Epithelial cell of prostate (primary cell): ENCODE data around the gene KIAA1549.

Experiments used
- DNase-seq: peaks from one replicate; pipeline ENCODE4 v3.0.0-alpha.2; 2011; ENCODE audit warnings: low read depth, low spot score
- H3K27ac ChIP-seq: fragments of 450-650 bp; 2 replicates; pipeline ENCODE4 v1.5.1; 2017; ENCODE audit warnings: mild to moderate bottlenecking

Gene KIAA1549

DNA sequence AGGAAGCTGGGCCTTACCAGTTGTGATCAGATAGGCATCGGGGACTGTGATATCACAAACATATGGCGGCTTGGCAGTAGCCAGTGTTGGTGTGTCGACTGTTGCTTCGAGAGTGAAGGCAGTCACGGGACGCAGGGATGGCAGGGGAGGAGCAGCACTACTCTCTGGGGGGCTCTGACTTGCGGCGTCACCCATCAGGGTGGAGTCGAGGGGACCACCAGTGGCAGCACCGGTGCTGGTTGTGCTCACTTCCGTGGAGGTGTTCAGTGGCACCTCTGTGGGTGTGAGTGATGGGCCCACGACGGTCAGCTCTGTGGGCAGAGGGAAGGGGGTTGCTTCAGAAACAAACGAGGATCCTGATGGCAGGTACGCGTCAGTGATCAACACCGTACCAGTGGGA, 64.5 kb downstream of the KIAA1549 start:
- DNase-seq, result no peak

DNA sequence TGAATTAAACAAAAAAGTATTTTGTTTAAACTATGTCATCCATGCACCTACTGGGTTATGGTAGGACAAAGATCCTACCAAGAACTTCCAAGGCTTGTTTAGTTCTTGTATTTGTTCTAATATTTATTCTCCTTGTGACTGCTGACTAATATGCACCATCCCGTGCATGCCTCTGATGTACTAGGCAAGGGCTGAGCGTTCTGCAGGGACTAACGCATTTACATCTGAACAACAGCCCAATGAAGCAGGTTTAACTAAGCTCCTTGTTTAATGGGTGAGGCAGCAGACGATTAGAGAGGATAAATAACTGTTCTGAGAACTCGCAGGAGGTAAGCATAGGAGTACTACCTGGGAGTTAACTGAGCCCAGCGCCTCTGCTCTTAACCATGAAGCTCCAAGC, 64.9 kb downstream of the KIAA1549 start:
- no peak overlapping the region for H3K27ac ChIP-seq
- DNase-seq, result no peak

More for the DNA sequence above, 64.5 kb downstream of the KIAA1549 start:
- no peak overlapping the region for H3K27ac ChIP-seq

DNA sequence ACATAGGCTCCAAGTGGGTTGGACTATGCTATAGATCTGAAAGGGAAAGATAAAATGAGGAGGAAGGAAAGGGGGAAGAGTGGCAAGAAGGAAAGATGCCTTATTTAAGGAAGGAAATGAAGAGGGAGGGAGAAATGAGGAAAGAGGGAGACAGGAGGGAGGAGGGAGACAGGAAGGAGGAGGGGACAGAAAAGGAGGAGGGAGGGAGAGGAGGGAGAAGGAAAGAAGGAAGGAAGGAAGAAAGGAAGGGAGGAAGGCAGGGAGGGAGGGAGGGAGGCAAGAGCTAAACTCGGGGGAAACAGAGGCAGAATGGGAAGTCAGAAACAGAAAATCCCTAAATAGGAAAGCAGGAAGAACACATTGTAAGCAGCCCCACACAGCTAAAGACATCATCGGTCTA, 67.4 kb downstream of the KIAA1549 start:
- no peak for DNase-seq

DNA sequence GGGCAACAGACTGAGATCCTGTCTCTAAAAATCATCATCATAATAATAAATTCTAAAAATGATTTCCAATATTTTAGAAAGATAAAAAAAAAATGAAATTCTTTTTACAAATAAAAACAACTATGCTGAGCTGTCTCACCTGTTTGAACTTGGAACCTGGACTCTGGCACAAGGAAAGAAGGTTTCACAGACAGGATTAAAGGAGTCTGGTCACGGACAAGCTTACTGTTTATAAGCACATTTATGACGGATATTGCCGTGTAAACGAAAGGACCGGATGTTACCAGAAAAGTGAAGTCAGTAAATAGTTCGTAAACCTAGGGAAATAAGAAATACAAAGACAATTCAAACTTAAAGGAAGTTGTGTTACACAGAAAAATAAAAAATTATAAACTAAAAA, 70.2 kb downstream of the KIAA1549 start:
- DNase-seq, result no peak
- H3K27ac ChIP-seq, result no peak overlapping the region

More for the DNA sequence above, 67.4 kb downstream of the KIAA1549 start:
- H3K27ac ChIP-seq, result no peak overlapping the region

DNA sequence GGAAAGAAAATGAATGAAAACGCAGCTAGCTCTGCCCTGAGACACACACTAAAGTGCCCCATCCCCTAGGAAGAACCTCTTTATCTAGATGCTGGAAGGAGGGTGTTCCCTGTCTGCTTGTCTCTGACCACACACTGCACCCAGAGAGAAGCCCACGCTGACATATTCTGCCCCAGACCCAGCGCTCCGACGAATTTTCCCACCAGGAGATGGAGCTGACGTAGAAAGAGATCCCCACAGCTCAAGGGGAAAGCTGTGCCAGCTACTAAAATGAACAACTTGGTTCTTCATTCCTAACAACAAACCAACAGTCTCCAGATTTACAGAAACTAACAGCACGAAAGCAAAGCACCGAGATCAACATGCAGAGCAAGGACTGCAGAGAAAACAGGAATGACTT, 73.3 kb downstream of the KIAA1549 start:
- no peak overlapping the region for H3K27ac ChIP-seq
- DNase-seq, result no peak

DNA sequence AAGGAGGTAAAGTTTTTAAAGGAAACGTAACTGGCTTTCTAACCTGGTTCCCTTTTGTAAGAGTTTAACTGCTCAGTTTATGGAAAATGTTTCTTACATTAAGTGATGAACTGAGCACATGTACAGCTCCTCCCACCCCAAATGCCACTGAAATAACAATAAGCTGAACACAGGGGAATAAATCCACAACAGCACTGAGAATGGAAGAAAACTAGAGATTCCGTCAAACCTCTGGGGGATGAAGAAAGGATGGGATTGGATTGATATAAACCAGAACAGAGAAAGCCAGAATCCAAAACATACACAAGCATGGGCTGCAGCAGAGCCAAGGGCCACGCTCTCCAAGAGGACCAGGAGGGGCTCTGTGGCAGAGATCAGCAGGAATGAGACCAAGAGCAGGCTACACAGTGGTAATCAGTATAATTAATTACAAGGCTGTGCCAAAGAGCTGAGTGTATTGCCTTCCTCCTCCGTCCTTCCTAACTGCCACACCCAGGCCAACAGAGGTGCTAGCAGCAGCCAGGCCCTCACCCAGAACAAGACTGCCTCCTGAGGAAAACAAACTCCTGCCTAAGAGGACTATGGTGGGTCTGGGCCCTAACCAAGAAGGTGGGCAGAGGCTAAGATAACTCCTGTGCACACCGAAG, 73.9 kb downstream of the KIAA1549 start:
- no peak for DNase-seq
- H3K27ac ChIP-seq, result no peak overlapping the region

DNA sequence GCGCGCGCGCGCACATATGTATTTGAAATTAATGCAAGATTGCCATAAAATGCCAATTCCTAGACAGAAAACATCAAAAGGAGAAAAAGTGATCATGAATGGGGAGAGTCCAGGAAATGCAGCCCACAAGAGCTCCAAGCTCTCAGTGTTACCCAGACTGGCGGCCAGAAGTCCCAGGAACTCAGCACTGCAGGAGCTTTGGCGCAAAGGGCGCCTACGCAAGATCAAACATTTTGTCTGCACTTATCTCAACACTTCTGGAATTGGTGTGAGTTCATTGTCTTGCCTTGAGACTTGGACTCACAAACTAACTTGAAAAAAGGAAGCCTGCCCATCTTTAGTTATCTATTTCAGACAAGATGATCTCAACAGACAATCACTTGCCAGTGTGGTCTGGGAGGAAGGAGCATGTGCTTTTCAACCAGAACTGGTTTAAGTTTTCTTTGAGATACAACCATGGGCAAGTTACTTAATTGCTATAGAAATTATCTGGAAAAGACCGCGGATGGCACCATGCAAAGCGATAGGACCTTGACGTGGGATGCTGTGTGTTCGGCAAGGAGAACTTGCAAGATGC, 77.2 kb downstream of the KIAA1549 start:
- no peak for DNase-seq

DNA sequence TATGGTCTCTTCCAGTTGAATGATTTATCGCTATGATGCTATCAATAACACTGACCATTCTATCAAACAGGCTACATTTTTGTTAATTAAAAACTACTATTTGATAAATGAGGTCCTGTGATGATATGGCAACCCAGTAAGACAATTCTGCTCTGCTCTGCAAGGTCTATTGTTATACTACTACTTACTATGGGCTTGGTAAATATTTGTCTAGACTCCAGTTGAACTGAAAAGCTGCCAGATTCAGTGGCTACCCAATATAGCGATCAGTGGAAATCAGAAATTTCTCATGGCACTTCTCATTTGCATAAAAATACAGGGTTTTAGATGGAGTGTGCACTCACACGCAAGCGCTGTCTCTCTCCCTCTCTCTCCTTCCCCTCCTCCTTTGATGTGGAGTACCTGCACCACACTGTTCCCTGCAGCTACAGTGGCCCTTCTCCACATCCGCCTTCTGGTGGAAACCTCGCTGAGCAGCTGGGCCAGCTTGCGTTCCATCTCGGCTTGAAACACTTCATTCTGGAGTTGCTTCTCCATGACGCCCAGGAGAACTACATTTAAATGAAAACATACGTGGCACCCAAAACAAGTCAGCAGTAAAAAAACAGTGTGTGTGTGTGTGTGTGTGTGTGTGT, 77.9 kb downstream of the KIAA1549 start:
- no peak for DNase-seq

More for the DNA sequence above, 77.2 kb downstream of the KIAA1549 start:
- H3K27ac ChIP-seq, result no peak overlapping the region

DNA sequence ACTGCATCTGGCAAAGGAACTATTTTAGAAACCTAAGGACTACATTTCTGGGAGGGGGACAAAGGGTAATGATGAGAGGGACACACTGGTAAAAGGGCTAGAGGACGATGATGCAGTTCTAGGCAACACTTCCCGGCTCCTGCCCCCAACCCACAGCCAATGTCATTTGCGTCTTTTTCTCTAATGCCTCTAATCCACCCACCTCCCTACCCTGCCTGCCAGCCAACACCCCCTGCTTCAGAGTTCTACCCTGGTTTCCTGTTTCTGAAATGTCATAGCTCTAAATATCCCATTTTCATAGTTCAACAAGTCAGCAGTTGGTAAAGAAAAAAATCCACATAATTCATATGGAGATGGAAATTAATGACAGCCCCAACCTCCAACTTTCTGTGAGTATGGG, 79.0 kb downstream of the KIAA1549 start:
- no peak overlapping the region for H3K27ac ChIP-seq
- no peak for DNase-seq

More for the DNA sequence above, 77.9 kb downstream of the KIAA1549 start:
- H3K27ac ChIP-seq, result no peak overlapping the region

DNA sequence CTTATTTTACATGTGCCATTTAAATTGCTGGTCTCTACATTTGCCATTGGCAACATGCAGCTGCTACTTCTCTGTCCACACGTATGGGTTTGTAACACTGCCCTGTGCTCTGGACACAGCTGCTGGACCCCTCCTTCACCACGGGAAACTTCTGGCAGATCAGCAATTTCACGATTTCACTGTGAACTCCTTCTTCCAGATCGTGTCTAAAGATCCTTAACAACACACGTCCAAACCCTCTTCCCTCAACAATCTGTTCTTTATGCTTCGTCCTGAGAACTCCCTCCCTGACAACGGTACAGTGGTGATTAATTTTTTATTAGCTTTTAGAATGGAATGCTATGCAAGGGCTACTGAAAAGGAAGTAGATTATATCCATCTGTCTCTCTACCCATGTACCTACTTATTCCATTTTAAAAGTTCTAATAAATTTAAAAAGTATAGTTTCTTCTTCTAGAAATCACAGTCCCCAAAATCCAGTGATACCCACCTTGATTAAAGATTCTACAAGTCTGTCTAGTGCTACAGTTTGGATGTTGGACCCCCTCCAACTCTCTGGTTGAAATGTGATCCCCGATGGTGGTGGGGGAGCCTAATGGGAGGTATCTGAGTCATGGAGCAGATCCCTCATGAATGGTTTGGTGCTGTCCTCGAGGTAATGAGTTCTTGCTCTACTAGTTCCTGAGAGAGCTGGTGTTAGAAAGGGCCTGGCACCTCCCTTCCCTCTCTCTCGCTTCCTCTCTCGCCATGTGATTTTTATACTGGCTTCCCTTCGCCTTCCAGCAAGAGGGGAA, 81.0 kb downstream of the KIAA1549 start:
- no peak for DNase-seq
- H3K27ac ChIP-seq, result no peak overlapping the region

DNA sequence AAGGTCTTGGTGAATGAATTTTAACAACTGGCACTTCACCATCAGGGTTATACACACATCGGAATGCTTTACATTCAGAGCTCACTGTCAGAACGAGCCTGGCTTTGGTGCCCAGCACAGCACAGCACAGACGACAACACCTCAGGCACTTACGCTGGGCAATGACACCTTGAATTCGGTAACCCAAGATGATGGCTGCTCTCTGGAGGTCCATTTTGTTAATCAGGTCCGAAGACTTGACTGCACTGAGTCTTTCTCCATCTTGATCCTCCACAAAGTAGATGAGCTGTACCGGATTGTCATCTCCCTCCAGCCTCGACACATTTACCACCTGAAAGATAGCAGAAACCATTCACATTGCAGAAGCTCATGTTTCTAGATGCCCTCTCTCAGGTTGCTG, 82.4 kb downstream of the KIAA1549 start:
- no peak overlapping the region for H3K27ac ChIP-seq
- DNase-seq, result no peak

DNA sequence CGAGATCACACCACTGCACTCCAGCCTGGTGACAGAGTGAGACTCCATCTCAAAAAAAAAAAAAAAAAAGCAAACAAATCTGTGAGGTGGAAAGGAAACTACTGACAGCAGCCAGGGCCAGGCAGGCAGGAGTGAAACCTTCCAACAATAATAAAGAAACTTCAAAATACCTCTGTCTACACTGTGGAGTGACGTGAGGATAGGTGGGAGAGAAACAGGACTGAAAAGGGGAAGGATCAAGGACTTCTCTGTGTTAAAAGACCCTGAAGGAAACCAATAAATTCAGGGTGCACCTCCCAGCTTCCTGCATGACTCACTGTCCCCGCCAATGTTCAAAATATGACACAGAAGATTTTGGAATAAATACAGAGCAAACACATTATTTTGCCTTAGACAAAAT, 82.9 kb downstream of the KIAA1549 start:
- no peak overlapping the region for H3K27ac ChIP-seq
- no peak for DNase-seq

DNA sequence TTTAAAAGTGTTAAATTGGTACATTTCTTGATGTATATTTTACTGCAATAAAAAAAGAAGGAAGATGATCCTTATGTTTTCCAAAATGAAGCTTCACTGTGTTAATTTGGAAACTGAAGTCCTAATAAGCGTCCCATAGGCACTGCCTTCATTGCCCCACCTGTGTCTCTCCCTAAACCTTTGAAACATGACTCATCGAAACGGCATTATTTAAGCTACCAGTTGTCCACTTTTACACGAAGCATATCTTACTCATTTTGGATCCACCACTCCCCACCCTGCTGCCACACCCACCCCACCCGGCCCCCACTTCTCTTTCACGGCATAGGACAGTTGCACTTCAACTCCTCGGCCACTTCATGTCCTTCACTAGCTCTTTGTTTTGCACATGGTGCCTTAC, 85.5 kb downstream of the KIAA1549 start:
- H3K27ac ChIP-seq, result no peak overlapping the region
- DNase-seq, result no peak

DNA sequence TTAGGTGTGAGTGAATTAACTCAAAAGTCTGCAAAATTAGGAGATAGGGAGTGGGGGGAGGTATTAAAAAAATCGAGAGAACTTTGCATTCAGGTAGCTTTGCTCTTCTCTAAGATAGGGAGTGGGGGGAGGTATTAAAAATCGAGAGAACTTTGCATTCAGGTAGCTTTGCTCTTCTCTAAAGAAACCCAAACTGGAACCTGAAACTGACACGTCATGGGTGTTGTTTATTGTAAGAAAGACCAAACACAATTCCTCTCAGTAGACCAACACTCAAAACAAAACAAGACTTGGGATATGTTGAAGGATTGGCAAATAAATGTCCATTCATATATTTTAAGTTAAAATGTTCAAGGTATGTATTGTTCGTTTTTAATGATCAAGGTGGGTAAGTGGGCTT, 87.9 kb downstream of the KIAA1549 start:
- DNase-seq, result no peak
- H3K27ac ChIP-seq, result no peak overlapping the region

DNA sequence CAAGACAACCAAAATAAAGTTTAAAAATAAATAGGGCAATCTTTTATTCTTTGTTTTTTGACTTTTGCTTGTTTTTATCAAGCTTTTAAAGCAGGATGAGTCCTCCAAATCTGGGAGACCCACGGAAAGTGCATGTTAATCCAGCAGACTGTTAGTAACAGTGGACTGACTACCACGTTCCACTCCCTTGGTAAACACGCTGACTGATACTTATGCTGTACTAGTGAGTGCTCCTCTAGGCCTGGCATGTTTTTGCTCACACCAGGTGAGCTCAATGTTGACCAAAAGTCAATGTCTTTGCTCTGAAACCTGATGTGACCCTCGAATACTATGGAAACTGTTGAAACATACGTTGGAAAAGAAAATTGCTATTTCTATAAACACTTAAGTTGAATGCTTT, 88.4 kb downstream of the KIAA1549 start:
- H3K27ac ChIP-seq, result no peak overlapping the region
- DNase-seq, result no peak

DNA sequence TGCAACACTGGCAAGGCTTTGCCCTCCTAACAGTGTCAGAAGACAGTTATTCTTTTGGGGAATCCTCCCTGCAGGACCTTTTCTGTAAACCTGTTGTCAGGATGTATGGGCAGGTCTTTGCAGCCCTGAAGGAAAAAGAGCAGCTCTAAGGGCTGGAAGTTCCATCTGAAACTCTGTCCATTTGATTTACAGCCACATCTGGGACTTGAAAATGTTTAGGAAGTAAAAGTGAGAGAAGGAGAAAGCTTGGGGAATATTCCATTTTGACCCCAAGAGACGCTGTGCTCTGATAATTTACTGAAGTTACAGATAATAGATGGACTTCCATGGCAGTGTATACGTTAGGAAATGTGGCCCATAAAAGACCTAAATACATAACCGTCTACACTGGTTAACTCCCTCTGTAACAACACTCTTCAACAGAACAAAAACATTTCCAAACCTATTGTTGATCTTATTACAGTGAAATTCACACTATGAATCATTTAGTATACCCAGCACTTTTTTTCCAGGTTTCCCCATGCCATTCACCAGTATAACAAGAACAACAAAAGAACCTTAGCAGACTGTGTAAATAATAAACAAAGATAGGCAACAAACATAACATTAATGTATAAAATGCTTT, 89.1 kb downstream of the KIAA1549 start:
- DNase-seq, result no peak
- H3K27ac ChIP-seq, result no peak overlapping the region

DNA sequence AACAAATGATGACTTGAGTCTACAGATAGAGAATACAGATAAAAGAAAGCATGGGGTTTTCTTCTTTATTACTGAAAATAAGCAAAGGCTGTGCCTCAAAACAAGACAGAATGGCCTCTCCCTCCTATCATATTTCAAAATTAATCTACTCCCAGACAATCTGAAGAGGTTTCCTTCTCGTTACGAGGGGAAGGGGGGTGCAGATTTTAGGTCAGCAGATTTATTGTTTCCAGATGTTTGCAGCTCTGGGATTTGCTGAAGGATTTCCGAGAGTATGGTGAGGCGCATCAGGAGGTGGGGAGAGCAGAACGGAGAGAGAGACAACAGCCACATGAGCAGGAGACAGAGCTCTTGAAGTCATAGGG, 89.8 kb downstream of the KIAA1549 start:
- DNase-seq, result no peak
- no peak overlapping the region for H3K27ac ChIP-seq

DNA sequence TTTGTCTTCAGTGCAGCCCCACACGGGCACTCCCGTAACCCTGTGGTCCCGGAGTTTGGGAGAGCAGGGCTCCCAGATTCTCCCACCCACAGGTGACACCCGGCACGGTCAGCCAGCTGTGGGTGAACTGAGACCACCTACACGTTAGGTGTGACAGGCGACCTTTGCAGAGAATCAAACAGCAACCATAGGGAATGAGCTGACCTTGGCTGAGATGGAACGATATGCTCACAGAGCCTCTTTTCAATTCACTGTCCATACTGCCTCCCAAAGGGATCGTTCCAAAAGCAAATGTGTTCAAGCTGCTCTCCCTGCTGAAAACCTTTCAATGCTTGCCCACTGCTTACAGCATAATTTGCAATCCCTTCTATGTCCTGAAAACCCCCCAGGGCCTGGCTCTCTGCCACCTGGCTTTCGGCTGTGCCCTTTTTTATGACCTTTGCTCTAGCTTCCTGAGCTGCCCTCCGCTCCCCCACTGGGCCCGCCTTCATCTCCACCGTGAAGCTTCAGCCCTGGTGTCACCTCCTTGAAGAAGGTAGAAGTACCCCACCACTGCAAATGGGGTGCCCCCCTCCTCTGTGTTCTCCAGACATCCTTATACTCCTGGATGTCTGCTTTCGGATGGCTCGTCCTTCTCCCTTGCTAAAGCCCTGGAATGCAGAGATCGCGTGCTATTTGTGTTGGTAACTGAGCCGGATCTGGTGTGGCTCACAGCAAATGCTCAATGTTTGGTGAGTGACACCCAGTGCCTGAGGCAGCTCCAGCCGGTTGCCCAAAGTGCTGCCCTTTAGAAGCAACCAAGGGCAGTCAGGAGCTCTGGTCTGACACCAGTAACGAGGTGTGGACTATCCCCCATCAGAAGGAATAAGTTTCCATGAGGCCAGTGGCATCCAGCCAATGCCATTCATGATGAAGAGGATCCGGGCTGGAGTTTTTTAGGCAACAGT, 90.4 kb downstream of the KIAA1549 start:
- DNase-seq, result no peak
- no peak overlapping the region for H3K27ac ChIP-seq
